GM10266 (cell line): ENCODE data around the gene USP47.

Experiments used
- DNase-seq: peaks from one replicate; pipeline ENCODE4 v3.0.0; 2012; ENCODE audit errors: extremely low spot score
- TF ChIP-seq, protein P1 (sequence below): IDR thresholded peaks from 2 replicates; pipeline ENCODE4 v1.5.1; 2012; ENCODE audit warnings: mild to moderate bottlenecking, low read depth; ENCODE audit not compliant: control insufficient read depth, insufficient read depth; ENCODE audit errors: missing control alignments

Gene USP47

GRCh38 chr11:11946878-11947277 lies 105.1 kb downstream of the USP47 start:
- TF ChIP-seq, protein P1, sequence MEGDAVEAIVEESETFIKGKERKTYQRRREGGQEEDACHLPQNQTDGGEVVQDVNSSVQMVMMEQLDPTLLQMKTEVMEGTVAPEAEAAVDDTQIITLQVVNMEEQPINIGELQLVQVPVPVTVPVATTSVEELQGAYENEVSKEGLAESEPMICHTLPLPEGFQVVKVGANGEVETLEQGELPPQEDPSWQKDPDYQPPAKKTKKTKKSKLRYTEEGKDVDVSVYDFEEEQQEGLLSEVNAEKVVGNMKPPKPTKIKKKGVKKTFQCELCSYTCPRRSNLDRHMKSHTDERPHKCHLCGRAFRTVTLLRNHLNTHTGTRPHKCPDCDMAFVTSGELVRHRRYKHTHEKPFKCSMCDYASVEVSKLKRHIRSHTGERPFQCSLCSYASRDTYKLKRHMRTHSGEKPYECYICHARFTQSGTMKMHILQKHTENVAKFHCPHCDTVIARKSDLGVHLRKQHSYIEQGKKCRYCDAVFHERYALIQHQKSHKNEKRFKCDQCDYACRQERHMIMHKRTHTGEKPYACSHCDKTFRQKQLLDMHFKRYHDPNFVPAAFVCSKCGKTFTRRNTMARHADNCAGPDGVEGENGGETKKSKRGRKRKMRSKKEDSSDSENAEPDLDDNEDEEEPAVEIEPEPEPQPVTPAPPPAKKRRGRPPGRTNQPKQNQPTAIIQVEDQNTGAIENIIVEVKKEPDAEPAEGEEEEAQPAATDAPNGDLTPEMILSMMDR: no peak
- no peak for DNase-seq

- no peak for DNase-seq
- TF ChIP-seq, protein P1: no peak
Observed at GRCh38 chr11:11947825-11948224, 106.1 kb downstream of the USP47 start.

DNA sequence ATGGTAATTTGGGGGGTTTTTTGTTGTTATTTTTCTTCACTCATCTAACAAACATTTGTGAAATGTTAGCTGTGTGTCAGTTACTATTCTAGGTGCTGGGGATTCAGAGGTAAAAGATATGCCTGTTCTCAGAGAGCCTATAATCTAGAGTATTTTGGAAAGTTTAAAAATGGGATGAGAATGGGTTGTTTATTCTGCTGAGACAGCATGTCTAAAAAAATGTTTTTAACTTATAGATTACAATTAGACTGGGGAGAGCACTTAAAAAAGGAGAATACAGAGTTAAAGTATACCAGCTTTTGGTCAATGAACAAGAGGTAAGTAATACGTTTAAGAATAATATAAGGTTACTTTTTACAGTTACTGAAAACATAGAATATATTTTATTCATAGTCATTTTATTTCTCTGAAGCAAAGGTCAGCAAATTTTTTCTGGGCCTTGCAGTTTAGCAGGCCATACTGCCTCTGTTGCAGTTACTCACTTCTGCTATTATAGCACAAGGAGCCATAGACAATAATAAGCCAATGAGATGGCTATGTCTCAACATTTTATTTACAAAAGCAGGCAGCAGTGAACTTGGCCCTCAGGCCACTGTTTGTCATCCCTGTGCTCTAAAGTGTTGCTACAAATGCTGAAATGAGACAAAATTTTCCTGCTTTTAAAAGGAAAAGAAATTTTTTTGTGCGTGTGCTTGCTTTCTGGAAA lies 106.6 kb downstream of the USP47 start:
- TF ChIP-seq, protein P1: no peak
- no peak for DNase-seq

GRCh38 chr11:11949482-11949881 lies 107.7 kb downstream of the USP47 start:
- DNase-seq: no peak
- TF ChIP-seq, protein P1: no peak

GRCh38 chr11:11952036-11952435 lies 110.3 kb downstream of the USP47 start:
- no peak for DNase-seq
- TF ChIP-seq, protein P1: no peak

DNA sequence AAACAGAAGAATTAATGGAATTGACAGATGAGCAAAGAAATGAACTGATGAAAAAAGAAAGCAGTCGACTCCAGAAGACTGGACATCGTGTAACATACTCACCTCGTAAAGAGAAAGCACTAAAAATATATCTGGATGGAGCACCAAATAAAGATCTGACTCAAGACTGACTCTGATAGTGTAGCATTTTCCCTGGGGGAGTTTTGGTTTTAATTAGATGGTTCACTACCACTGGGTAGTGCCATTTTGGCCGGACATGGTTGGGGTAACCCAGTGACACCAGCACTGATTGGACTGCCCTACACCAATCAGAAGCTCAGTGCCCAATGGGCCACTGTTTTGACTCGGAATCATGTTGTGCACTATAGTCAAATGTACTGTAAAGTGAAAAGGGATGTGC lies 114.2 kb downstream of the USP47 start:
- DNase-seq: no peak
- TF ChIP-seq, protein P1: no peak

GRCh38 chr11:11958403-11959231 lies 116.8 kb downstream of the USP47 start:
- TF ChIP-seq, protein P1: no peak
- DNase-seq: no peak
